ENCODE results near the gene PTH1R.
A peak's percentile ranks its signal among the peaks of the same experiment; 100 is the strongest.

PTH1R gene

DNA sequence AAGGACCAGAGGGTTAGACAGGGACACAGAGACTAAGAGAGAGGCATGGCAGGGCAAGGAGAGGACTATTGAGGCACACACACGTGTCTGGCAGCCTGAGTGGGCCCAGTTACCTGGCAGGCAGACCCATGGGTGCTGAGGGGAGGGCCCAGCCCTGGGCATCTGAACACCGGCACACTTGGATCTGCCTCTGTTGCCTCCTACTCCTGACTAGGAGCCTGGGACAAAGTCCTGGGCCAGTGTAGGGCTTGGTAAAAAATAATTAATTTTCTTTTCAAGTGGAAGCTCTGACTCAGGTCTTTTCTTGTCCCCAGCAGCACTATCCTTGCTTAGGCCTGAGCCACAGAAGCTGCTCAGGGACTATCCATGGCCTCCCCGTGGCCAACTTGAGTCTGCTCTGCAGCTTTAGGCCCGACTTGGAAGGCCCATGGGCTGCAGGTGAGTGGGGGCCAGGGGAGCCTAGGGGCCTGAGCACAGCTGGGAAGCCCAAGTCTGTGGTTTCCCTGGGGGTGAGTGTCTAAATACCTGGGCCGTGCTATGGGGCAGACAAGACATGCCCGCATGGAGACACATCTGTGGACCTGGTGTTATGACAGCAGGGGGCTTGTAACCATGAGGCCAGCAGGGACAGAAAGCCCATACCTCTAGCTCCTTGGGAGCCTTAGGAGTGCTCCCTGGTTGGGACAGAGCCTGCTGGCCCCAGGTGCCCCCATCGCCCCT, at the start of gene PTH1R:
Gene PTH1R, plus strand, starts transcription at position 316 of the 720 bp plus-strand sequence. CDS start 5,839 bp downstream, outside the sequence.
- DNase-seq, result no peak

DNA sequence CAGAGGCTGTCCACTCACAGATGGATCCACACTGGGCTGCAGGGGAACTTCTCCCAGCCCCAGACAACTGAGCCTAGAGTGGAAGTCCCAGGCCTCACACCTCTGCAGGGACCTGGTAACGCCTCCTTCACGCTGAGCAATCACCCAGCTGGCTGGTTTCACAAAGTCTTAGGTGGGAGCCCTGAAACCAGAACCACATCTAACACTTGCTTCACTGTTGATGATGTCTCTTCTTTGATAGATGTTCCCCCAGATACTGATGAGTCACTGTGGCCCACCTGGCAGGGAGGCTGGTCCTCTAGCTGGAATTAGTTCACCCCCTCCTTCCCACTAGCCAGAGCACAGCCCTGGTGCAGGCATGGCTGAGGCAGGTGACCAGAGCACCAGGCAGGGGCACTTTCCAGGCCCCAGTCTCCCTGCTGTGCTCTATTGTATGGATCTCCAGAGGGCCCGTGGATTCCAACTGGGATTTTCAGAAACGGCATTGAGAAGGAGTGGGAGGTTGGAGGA, 47.8 kb upstream of the PTH1R start:
- DNase-seq, result no peak

DNA sequence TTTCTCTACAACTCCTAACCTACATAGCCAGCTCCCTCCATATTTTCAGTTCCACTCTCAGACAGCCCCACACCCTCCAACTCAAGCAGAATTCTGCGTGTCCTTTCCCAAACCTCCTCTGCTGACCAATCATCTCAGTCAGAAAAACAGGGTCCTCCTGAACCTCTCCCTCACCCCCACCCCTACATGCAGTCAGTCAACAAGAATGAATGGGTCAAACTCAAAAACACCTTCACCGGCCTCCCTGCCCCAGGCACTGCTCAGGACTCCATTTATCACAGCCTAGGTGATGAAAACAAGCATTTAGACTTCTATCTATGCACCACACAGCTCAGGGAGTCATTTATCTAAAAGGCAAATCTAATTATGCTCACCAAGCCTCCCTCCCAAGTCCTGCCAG, 46.7 kb upstream of the PTH1R start:
- DNase-seq, result no peak

DNA sequence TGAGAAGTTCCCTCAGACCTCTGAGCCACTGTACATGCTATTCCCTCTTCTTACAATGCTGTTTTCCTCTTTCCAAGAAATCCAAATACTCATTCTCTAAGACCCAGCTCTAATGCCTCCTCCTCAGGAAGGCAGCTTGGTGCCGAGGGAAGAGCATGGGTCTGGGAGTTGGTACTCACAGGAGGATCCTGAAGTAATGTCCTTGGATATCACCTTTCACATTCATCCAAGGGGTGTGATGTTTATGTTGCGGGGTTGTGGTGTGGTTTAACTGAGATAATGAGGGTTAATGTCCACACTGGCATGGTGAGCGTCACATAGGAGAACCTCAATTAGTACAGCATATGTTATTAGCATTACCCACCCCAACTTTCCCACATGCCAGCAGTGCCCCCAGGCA, 46.2 kb upstream of the PTH1R start:
- no peak for DNase-seq

DNA sequence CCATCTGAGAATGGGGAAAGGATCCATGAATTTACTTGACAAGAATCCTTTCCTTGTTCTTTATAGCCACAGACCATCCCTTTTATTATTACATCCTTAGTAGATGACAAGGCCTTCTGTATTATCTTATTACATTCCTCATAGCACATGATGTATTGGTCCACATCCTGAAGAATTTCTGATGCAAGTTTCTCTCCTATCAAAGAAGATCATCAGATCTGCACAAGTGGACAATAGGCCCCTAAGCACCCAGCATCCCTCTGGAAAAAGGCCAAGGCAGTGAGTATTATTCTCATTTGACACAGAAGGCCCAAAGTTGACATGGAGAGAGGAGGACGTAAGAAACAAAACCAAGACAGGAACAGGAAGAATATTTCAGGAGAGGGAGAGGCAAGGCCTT, 45.7 kb upstream of the PTH1R start:
- no peak for DNase-seq

DNA sequence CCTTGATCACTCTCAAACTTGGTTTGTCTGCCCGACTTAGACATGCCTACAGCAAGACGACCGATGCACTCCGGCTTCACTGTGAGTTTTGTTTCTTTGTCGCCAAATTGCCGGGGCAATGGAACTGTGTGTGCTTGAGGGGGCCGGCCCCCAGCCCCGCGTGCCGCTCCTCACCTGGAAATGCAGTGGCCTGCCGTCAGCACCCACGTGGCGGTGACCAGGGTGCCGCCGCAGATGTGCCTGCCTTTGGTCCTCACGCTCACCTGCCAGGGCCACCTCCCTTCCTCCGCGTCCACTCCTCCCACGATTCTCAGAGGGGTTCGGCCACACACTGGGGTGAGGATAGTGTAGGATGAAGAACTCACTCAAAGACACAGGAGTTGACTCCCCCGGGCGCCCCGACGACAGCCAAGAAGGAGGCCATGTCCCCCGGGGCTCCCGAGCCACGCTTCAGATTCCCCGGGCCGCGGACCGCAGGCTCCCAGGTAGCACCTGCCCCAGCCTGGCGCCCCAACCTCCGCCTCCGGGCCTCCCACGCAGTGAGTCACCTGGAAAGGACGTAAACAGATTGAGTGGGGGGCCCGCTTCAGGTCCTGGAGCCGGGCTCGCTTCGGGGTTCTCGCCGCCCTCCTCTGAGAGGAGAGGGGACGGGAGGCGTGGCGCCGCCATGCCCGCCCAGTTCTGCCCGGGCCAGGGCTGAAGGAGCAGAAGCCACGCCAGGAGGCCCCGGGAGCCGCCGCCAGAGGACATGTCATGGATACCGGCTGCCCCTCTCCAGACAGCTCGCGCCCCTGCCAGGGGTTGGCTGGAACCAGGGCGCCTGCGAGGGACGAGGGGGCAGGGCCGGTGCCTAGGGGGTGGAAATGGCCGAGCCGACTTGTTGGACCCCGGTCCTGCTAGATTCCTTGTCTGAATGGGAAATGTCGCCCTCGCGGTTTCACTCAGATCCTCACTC, 43.9 kb upstream of the PTH1R start:
- no peak for DNase-seq

DNA sequence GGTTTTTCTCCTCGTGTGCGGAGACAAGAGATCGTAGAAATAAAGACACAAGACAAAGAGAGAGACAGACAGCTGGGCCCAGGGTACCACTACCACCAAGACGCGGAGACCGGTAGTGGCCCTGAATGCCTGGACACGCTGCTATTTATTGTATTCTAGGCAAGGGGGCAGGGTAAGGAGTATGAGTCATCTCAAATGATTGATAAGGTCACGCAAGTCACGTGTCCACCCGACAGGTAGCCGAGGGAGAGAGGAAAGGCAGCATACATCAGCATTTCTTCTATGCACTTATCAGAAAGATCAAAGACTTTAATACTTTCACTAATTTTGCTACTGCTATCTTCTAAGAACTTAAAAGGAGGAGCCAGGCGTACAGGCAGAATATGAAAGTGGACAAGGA, 42.5 kb upstream of the PTH1R start:
- DNase-seq, result no peak

DNA sequence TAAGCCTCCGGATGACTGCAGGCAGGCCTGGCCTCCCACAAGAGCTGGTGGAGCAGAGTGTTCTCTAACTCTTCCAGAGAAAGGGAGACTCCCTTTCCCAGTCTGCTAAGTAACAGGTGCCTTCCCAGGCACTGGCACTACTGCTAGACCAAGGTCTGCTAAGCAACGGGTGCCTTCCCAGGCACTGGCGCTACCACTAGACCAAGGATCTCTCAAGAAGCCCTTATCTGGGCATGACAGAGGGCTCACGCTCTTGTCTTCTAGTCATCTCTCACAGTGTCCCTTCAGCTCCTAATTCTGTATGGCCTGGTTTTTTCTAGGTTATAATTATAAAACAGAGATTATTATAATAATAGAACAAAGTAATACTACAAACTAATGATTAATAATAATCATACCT, 42.0 kb upstream of the PTH1R start:
- no peak for DNase-seq

DNA sequence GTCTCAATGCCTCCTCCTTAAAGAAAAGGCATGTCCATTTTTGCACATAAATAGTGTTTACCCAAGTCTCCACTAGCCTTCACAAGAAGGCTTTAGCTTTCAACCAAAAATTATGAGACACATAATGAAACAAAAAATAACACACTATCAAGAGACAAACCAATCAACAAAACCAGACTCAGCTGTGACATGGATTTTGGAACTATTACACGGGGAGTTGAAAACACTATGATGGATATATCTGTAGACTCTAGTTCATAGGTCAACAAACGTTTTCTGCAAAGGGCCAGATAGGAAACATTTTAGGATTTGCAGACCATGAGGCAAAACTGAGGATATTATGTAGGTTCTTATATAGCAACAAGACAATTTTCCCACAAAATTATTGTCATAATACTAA, 39.2 kb upstream of the PTH1R start:
- DNase-seq, result no peak

DNA sequence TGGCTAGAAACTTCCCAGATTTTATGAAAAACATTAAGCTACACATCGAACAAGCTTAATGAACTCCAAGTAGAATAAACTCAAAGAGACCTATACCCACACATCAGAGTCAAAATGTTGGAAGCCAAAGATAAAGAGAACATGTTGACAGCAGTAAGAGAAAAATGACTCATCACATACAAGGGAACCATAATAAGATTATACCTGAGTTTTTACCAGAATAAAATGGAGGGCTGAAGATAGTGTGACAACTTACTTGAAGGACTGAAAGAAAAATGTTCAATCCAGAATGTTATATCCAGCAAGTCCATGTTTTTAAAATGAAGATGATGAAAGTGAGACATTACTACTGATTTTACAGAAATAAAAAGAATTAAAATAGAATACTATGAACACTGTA, 37.0 kb upstream of the PTH1R start:
- no peak for DNase-seq

DNA sequence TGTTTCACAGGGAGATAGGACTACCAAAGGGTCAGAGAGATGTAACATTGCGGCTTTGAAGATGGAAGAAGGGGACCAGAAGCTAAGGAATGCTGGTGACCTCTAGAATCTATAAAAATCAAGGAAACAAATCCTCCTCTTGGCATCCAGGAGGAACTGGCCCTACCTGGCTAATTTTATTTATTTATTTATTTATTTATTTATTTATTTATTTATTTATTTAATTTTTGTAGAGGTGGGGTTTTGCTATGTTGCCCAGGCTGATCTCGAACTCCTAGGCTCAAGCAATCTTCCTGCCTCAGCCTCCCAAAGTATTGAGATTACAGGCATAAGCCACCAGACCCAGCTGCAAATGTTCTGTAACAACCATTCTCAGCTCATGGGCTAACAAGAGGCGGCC, 34.0 kb upstream of the PTH1R start:
- no peak for DNase-seq

DNA sequence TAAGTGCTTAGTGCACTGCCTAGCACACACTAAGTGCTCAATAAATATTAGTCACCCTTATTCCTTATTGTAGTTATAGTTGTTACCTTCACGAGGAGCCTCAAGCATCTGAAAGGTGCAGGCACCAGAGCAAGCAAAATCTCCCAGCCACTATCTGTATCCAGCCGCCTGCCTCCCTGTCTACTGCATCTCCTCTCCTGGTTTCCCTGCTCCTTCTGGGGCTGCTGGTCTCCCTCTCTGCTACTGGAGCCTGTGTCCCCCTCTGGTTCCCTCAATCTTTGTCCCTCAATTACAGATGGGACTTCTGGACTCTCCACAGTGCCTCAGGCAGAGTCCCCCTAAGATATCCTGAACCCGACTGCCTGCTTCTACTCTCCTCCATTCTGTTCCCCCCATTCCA, 33.1 kb upstream of the PTH1R start:
- no peak for DNase-seq

DNA sequence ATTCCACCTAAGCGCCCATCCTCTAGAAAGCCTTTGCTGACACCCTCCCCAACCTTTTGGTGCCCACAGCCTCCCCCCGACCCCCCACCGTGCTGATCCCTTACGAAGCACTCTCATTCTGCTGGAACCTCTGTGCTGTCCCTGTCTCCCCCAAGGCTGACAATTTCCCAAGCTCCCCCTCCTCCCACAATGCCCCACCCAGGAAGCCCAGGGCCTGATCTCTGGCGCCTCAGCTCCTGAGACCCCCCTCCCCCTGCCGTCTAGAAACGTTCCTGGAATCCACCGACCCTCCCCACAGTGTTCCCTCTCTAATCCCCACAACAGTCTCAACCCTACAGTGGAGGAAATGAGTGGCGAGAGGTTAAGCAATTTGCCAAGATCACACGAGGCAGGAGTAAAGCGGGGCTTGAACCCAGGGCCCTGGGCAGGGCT, 32.6 kb upstream of the PTH1R start:
- no peak for DNase-seq

DNA sequence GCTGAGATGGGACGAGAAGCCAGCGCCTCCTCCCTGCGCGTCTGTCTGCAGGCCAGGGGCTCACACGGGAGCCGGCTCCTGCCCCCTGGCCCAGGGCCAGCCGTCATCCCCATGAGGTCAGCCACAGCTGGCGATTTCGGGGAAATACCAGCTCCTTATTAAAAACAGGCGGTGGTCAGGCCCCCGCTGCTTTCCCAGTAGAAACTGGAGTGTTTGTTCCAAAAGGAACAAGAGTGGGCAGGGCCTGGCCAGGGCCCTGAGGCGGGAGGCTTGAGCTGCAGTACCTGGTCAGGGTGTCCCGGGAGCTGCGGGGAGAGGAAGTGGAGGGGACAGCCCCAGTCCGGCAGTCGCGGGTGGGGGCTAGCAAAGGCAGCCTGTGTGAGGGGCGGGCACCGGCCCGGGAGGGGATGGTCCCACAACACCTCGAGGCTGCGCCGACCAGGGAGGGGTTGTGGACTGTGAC, 32.1 kb upstream of the PTH1R start:
- peak; percentile 24 for DNase-seq

DNA sequence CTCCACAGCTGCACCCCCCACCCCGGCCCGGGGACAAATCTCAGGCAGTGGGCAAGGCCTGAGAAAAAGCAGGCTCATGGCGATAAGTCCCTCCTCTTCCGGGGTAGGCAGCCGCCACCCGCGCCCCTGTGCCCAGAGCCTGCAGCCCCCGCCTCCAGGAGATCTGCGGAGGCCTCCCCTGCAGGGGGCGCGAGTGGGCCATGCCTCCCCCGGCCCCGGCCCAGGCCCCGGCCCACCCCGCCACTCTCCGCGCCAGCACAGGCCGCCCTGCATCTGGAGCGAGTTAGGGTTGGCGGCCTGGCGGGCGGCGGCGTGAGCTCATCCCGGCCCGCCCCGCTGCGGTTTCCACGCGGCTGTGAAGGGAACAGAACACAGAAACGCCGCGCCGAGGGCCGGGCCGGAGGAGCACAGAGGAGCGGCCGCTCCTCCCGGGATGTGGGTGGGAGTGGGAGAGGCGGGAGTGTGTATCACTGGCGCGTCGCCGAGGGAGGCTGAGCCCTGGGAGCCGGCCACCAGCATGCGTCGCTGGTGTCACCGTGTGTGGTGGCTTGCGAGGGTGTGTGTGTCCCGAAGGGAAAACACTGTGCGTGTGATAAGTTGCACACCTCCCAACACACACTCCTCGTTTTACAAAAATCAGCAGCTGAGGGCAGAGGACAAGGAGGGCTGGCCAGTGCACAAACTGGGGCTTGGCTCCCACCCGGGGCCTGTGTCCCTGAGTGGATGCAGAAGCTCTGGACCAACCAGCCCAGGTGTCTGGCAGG, 31.5 kb upstream of the PTH1R start:
- peak; percentile 28 for DNase-seq

DNA sequence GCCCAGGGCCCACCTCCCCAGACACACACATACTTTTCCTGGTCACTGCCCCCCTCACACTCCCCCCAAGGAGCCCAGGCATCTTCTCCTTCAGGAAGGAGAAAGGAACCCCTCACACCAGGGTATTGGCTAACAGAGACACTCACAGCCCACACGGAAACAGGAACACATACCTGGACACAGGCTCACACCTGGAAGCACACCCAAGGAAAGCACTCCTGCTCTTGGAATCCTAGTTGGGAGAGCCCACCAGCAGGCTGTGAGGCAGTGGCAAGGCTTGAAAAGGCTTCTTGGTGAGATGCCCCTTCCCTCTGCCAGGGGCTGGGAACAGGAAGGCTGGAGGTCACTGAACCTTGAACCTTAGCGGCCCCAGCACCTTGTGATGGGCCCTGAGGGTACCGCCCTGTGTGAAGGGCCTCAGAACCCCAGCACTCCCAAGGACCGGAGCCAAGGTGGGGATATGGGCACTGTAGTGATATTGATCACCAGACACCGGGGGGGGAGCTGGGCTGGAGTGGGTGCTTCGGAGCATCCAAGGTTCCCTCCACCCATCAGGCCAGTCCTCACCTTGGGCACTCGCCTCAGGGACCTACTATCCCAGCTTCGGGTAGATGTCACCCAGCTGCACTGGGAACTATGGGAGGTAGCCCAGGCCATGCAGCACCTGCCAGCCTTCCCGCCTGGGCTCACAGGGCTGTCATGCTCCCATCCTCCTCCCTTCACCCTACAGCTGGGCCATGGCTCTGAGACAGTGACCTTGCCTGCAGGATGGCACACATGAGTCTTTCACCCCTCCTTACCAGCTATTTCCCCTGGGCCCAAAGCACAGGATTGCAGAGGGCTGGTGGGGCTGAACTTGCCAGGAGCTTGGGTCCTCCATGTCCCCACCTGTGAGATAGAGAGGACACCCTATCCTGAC, 30.6 kb upstream of the PTH1R start:
- no peak for DNase-seq

DNA sequence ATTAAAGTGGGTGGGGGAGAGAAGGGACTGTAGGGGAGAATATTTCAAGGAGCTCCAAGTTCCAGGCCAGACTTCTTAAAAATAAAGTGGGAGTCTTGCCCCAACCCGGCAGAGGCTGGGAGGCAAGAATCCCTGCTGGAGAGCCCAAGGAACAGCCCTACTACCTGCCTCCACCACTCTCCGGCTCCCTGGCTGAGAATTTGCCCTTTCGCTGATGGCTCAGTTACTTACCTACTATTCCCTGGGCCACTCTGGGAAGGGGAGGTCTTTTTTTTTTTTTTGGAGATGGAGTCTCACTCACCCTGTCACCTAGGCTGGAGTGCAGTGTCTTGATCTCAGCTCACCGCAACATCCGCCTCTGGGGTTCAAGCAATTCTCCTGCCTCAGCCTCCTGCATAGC, 29.8 kb upstream of the PTH1R start:
- DNase-seq, result no peak

DNA sequence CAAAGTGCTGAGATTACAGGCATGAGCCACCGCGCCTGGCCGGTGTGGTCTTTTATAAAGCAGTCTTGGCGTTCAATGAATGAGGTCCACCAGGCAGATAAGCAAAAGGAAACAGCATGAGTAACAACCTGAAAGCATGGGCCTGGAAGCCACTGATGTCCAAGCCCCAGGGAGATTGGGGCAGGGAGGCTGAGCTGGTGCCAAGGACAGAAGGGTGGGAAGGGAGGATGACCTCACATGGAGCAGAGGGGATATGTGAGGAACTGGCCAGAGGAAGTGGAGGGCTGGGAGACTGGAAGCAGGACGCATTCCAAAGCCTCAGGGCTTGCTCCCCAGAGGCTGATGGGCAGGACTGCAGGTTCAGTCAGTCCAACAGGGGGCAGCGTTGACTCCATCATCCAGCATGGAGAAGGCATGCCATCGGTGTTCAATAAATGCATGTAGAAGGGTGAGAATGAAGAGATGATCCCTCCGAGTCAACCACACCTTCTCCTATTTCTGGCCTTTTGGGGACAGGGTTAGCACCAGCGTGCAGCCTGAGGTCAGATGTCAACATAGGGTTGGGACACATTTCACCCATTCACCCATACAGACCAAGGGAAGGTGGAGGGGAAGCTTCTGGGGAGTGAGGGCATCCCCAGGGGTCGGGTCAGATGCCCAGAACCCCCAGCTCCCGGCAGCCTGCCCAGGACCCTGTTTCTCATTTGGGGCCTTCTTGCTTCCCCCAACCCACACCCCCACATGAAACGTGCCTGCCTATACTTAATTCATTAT, 29.1 kb upstream of the PTH1R start:
- no peak for DNase-seq

DNA sequence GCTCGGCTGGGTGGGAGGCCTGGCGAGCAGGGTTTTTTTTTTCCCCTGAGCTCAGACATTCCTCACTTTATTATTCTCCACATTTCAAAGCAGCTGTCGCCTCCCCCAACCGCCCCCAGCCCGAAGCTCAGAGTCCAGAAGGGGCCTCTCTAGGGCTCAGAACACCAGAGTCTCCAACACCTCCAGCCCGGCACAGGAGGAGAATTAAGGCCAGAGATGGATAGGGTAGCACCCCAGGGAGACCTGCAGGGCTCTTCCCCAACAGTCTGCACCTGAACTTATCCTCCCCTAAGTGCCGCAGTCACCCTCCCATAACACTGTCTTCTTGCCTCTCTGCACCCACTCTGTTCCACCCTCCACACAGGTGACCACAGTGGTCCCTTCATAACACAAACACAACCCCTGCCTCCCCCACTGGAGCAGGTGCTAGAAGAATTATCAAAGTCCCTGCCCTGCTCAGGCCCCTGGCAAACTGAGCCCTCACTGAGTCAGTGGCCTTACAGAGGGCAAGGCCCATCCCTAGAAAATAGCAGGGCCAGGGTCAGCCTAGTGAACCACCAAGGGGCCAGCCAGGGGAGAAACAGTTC, 28.4 kb upstream of the PTH1R start:
- no peak for DNase-seq

DNA sequence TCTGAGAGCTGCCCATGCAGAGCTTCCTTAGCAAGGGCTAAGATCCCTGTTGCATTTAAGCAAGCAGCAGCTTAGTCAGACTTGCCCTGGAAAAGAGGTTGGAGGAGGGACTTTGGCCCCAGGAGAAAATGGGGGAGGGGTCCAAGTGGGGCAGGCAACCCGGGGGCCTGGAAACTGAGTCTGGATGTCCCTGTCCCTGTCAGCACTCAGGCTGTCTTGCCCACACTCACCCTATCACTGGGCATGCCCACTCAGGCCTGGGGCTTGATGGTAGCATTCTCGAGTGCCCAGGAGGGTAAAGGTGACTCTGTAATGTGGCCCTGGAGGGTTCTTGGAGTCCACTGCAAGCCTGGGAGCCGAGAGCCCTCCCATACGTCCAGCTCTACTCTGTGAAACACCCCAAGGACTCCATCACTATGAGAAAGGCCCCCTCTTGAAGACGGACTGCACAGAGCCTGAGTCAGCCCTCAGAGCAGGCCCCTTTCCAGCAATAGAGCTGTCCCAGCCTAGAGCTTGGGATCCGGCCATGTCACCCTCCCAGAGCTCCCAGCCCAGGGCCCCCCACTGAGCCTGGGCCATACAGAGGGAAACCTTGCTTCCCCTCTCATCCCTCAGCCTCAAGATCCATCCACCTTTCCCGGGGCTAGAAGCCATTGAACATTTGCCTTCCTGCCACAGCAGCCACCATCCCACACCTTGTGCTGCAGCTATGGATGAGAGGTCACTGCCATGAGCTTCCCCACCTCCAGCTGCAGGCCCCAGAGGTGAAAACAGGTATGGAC, 27.6 kb upstream of the PTH1R start:
- no peak for DNase-seq

Measured in SHP77 treated with DMSO at 0.1 percent for 48 hours (cell line).